D721Med (cell line): ENCODE measurements around the gene KRT81.

Experiments
- DNase-seq: peaks from one replicate; pipeline ENCODE4 v3.0.0; 2011; ENCODE audit warnings: low spot score; ENCODE audit not compliant: insufficient read length
- FAIRE-seq: peaks from 2 replicates; lab custom pipeline; 2011; peaks lifted over from hg19 to GRCh38; lab: Jason Lieb, UNC
- CTCF ChIP-seq: IDR thresholded peaks from 2 replicates; pipeline ENCODE4 v1.5.1; 2012; ENCODE audit warnings: mild to moderate bottlenecking, control low read depth; ENCODE audit not compliant: insufficient read depth; ENCODE audit errors: missing control alignments

The KRT81 gene

GRCh38 chr12:52332381-52332780, 41.0 kb upstream of the KRT81 start:
- TF ChIP-seq CTCF: no peak
- DNase-seq: no peak
- FAIRE-seq: no peak

GRCh38 chr12:52331833-52332232, 40.5 kb upstream of the KRT81 start:
- no peak for FAIRE-seq
- DNase-seq: no peak
- TF ChIP-seq CTCF: no peak

GRCh38 chr12:52331039-52331438, 39.7 kb upstream of the KRT81 start:
- DNase-seq (no peak), FAIRE-seq (no peak)
- TF ChIP-seq CTCF: no peak

GRCh38 chr12:52327830-52328500, 36.6 kb upstream of the KRT81 start:
- no peak for FAIRE-seq
- TF ChIP-seq CTCF: no peak
- no peak for DNase-seq

GRCh38 chr12:52327052-52327829, 35.9 kb upstream of the KRT81 start:
- no peak for DNase-seq
- peak; percentile 99 for TF ChIP-seq CTCF
- no peak for FAIRE-seq

- DNase-seq (no peak), FAIRE-seq (no peak)
- TF ChIP-seq CTCF: no peak
Observed at GRCh38 chr12:52324153-52324444, 32.8 kb upstream of the KRT81 start.
